GM23338 (cell line): ENCODE results near the gene TRAF7. TPM values are rescaled to one million over a fixed set of nuclear protein-coding genes. Genes with fewer than 3 reads are reported as not detected.
A peak's percentile ranks its signal among the peaks of the same experiment; 100 is the strongest.

Source experiments
- ATAC-seq: fragments of 200-7000 bp; cut with Tn5 transposase; 3 replicates; pipeline ENCODE4 v1.9.1; 2020
- DNase-seq: peaks from one replicate; pipeline ENCODE4 v3.0.0-alpha.2; 2015; ENCODE audit warnings: low spot score
- H2AFZ ChIP-seq: fragments of 200-600 bp; sonication (generic); 2 replicates; pipeline ENCODE4 v1.8.0; 2016; ENCODE audit warnings: antibody characterized with exemption, mild to moderate bottlenecking, moderate library complexity
- H3F3A ChIP-seq: fragments of 200-600 bp; sonication (generic); replicated peaks from 2 replicates; pipeline ENCODE4 v1.8.0; 2017; ENCODE audit warnings: antibody characterized with exemption, mixed run types, low read depth
- H3K27ac ChIP-seq: fragments of 200-600 bp; sonication (generic); 2 replicates; pipeline ENCODE4 v1.6.1; 2016; ENCODE audit warnings: low read depth
- H3K27me3 ChIP-seq: fragments of 200-600 bp; sonication (generic); 2 replicates; pipeline ENCODE4 v1.8.0; 2016; ENCODE audit warnings: mild to moderate bottlenecking, mixed run types, moderate library complexity; ENCODE audit not compliant: insufficient read depth
- H3K36me3 ChIP-seq: fragments of 200-600 bp; sonication (generic); 2 replicates; pipeline ENCODE4 v1.8.0; 2016; ENCODE audit warnings: mild to moderate bottlenecking; ENCODE audit not compliant: insufficient read depth
- H3K4me1 ChIP-seq: fragments of 200-600 bp; sonication (generic); 2 replicates; pipeline ENCODE4 v1.8.0; 2016; ENCODE audit warnings: mild to moderate bottlenecking, moderate library complexity; ENCODE audit not compliant: insufficient read depth
- H3K4me2 ChIP-seq: fragments of 200-600 bp; sonication (generic); 2 replicates; pipeline ENCODE4 v1.7.1; 2017; ENCODE audit warnings: mixed run types
- H3K4me3 ChIP-seq: fragments of 200-600 bp; sonication (generic); 2 replicates; pipeline ENCODE4 v1.6.1; 2016; ENCODE audit warnings: mixed run types
- H3K79me2 ChIP-seq: fragments of 200-600 bp; sonication (generic); replicated peaks from 2 replicates; pipeline ENCODE4 v1.8.0; 2017; ENCODE audit warnings: mild to moderate bottlenecking; ENCODE audit not compliant: insufficient read depth
- H3K9me2 ChIP-seq: fragments of 200-600 bp; sonication (generic); 2 replicates; pipeline ENCODE4 v1.8.0; 2017; ENCODE audit not compliant: insufficient read depth
- H4K20me1 ChIP-seq: fragments of 200-600 bp; sonication (generic); replicated peaks from 2 replicates; pipeline ENCODE4 v1.8.0; 2017; ENCODE audit warnings: mild to moderate bottlenecking; ENCODE audit not compliant: insufficient read depth
- H3K27ac Mint-ChIP-seq: 2 replicates; pipeline ENCODE4 v1.8.0; 2020; ENCODE audit warnings: inconsistent platforms, mild to moderate bottlenecking, moderate library complexity, mixed read lengths
- H3K27me3 Mint-ChIP-seq: 3 replicates; pipeline ENCODE4 v1.8.0; 2022; ENCODE audit warnings: low read depth, mild to moderate bottlenecking, moderate library complexity, mixed read lengths, inconsistent platforms; ENCODE audit not compliant: insufficient read depth, poor library complexity
- H3K36me3 Mint-ChIP-seq: 3 replicates; pipeline ENCODE4 v1.8.0; 2021; ENCODE audit warnings: low read depth, mild to moderate bottlenecking, inconsistent platforms, moderate library complexity, mixed read lengths
- H3K4me1 Mint-ChIP-seq: 3 replicates; pipeline ENCODE4 v1.8.0; 2020; ENCODE audit warnings: mild to moderate bottlenecking, inconsistent platforms, mixed read lengths
- H3K4me3 Mint-ChIP-seq: 3 replicates; pipeline ENCODE4 v1.8.0; 2021; ENCODE audit warnings: moderate library complexity, mild to moderate bottlenecking, inconsistent platforms, mixed read lengths
- H3K9me3 Mint-ChIP-seq: 3 replicates; pipeline ENCODE4 v1.8.0; 2020; ENCODE audit warnings: moderate library complexity, mild to moderate bottlenecking, inconsistent platforms, mixed read lengths
- EZH2phosphoT487 ChIP-seq: fragments of 200-600 bp; sonication (generic); IDR thresholded peaks from one replicate; pipeline ENCODE4 v1.8.1; 2018; ENCODE audit warnings: antibody characterized with exemption; ENCODE audit not compliant: unreplicated experiment
- REST ChIP-seq: IDR thresholded peaks from one replicate; pipeline ENCODE4 v1.6.1; 2018; ENCODE audit warnings: antibody characterized with exemption; ENCODE audit not compliant: unreplicated experiment
- ZNF462 ChIP-seq: fragments of 250-450 bp; sonication (Bioruptor Pico); IDR thresholded peaks from 2 replicates; pipeline ENCODE4 v1.5.0; 2020; ENCODE audit warnings: mild to moderate bottlenecking, moderate library complexity
- polyA plus RNA-seq: library from polyadenylated mRNA; unstranded; fragments of >200 nt; fragmentation: Nextera tagmentation; extraction: Ambion mirVana; gene quantifications from 2 replicates; pipeline ENCODE4 v1.2.1, GENCODE V29; 2016
- total RNA-seq: library from RNA; depleted of rRNA; stranded (reverse); fragments of >200 nt; shearing (Covaris generic); gene quantifications from 2 replicates; pipeline ENCODE4 v1.2.3, GENCODE V29; 2014
- TF ChIP-seq, protein P1 (sequence below): IDR thresholded peaks from 2 replicates; pipeline ENCODE4 v1.6.1; 2016; ENCODE audit warnings: antibody characterized with exemption

TRAF7 gene
- total and polyA plus RNA-seq, 2 experiments from 2014 or later: 36.4 to 133 TPM

DNA sequence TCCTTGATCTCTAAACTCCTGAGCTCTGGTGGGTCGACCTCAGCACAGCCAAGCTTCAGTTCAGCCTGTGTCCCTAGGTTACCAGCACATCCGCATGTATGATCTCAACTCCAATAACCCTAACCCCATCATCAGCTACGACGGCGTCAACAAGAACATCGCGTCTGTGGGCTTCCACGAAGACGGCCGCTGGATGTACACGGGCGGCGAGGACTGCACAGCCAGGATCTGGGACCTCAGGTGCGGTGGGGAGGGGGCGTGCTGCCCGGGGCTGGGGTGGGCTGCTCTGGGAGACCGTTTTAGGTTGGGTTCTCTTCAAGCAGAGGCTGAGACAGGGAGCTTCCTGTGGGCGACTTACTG lies 50.8 kb downstream of the TRAF7 start:
- TF ChIP-seq REST (no peak), ZNF462 (CRISPR knock-in tag) (no peak), EZH2phosphoT487 (no peak)
- TF ChIP-seq, protein P1, sequence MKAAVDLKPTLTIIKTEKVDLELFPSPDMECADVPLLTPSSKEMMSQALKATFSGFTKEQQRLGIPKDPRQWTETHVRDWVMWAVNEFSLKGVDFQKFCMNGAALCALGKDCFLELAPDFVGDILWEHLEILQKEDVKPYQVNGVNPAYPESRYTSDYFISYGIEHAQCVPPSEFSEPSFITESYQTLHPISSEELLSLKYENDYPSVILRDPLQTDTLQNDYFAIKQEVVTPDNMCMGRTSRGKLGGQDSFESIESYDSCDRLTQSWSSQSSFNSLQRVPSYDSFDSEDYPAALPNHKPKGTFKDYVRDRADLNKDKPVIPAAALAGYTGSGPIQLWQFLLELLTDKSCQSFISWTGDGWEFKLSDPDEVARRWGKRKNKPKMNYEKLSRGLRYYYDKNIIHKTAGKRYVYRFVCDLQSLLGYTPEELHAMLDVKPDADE: no peak
- H3K4me1 ChIP-seq: peaks cover 4% of the 10 kb centered on the region; the same call in 1 of the 2 replicates
- H3K27me3 Mint-ChIP-seq: peaks cover 19% of the 10 kb centered on the region
- H2AFZ ChIP-seq: no peak overlapping the region
- peak overlapping the region; percentile 95 for H3K4me3 ChIP-seq
- peak overlapping the region; percentile 95 for H3K4me2 ChIP-seq
- peaks cover 13% of the 10 kb centered on the region for H3K4me1 Mint-ChIP-seq
- no peaks in the 10 kb centered on the region for H3K36me3 ChIP-seq
- DNase-seq: no peak
- ATAC-seq: no peak
- H3K27me3 ChIP-seq: peaks cover 9% of the 10 kb centered on the region; the same call in 1 of the 2 replicates
- no peaks in the 10 kb centered on the region for H3K9me2 ChIP-seq
- H3K9me3 Mint-ChIP-seq: no peaks in the 10 kb centered on the region
- H3K27ac ChIP-seq: no peak overlapping the region
- H4K20me1 ChIP-seq: no peaks in the 10 kb centered on the region
- H3K79me2 ChIP-seq: no peaks in the 10 kb centered on the region
- peak overlapping the region; percentile 84 for H3K4me3 Mint-ChIP-seq
- peaks cover 9% of the 10 kb centered on the region; the same call in 1 of the 2 replicates for H3F3A ChIP-seq
- peaks cover 14% of the 10 kb centered on the region for H3K36me3 Mint-ChIP-seq
- H3K27ac Mint-ChIP-seq: no peak overlapping the region
